ENCODE data around the gene ATG9B.
"Not testable (repeated sequence)": the region's sequence is repeated elsewhere in the genome, so short reads cannot be mapped to it uniquely, and the experiment has no call there.

ATG9B gene

DNA sequence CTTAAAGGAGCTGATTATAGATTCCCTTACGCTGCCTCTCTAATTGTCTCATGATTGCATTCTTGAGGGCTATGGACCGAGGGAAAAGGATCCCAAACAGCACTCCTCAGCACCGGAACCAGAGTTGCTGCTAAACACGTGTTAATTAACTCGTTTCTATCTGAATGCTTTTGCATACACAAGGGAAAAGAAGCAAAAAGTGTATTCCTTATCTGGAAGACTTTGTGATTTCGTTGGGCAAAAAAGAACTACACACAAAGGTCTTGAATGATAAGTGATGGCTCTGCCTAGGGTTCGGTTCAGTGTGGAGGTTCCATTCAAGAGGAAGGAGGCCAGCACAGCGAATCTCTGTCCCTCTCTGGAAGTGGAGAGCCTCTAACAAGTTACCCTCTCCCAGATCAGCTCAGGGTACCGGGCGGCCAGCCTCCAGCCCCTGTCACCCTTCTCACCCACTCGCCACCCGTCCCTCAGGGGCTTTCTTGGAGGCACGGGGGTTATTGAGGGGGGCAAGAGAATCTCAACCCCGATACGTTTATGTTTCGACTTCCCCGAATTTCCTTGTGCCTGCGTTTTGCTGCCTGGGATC, 34.6 kb upstream of the ATG9B start:
- DNase-seq = peak in 1 of 3 experiments; percentile 77

DNA sequence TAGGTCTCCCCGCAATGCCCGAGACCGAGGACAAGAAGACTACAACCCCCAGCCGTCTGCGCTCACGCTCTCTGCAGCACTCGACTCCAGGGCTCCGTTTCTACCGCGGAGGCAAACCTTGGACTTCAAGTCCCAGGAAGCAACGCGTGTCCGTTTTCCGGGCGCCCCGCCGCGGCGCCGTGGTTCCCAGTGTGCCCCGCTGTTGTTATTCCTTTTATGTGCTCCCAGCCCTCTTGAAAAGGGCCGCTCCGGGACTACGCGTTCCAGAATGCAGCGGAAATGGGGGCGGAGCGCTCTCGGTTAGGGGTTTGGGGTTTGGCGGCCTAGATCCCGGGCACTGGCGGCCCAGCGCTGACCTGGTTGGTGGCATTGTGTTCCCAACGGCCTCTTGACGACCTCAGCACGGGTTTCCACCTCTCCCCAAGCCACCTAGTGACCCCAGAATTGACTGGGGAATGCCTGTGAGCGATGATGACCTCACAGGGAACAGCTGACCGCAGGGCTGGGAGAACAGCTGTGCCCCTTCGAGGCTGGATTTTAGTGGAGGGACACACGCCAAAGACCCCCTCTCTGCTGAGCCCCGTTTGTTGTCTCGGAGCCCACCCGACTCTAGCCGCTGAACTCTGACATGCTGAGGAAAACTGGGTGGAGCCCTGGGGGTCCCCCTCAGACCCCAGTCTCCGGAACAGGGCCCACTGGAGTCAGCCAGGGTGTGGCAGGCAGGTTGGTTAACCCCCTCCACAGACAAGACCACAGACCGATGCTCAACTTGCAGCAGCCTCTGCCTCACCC, 33.9 kb upstream of the ATG9B start:
- peak; percentile 99 to 100 (median 99) for DNase-seq

DNA sequence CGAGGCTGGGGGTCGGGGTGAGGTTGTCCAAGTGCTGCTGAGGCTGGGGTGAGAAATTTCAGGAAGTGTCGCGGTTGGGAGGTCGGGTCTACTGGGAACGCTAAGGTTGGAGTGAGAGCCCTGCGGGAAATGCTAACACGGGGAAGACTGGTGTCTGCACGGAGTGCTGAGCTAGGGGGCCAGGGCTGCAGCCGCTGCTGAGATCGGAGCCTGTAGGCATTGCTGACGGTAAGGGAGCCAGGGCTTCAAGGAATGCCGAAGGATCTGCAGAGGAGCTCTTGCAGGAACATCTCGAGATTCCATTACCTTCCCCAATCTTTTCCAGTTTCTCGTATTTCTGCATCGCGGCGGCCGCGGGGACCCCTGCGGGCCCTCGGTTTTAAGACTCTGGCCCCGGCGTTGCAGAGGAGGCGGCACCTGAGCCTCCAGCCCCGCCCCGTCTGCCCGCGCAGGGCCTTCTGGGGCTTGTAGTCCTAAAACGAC, 33.3 kb upstream of the ATG9B start, which contains the start of gene CDK5:
TSS of gene CDK5 (minus strand) at position 392 of the 483 bp plus-strand sequence. CDS start at position 343, 49 bp downstream.
- DNase-seq = no peak

DNA sequence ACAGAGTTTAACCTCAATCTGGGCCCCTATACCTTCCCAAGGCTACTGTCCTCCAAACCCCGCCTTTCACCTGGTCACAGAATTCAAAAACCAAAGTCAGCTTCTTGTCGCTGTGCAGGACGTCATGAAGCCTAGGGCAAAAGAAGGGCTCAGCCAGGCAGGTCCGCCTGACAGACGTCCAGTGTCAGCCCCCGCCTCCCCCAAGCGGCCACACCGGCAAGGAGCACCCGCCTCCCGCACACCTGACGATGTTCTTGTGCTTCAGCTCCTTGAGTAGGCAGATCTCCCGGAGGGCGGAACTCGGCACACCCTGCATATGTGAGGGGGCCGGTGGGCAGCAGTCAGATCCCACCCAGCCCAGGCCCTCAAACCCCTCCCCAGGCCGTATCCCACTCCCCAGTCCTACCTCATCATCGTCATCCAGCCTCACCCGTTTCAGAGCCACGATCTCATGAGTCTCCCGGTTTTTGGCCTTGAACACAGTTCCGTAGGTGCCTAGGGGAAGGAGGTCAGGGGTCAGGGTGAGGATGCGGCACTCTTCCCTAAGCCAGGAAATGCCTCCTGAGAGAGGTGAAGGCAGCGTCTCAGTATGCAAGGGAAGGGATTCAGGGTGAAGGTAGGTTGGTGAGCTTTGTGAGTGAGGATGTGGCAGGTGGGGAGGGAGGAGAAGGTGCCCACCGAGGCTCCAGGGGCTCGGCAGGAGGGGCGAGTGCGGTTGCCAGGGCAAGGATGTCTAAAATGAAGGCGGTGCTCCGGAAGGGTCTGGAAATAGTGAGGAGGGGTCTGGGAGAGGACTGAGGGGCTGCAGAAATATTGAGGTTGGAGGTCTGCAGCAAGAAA, 32.6 kb upstream of the ATG9B start:
- DNase-seq = peak in 1 of 3 experiments; percentile 41

DNA sequence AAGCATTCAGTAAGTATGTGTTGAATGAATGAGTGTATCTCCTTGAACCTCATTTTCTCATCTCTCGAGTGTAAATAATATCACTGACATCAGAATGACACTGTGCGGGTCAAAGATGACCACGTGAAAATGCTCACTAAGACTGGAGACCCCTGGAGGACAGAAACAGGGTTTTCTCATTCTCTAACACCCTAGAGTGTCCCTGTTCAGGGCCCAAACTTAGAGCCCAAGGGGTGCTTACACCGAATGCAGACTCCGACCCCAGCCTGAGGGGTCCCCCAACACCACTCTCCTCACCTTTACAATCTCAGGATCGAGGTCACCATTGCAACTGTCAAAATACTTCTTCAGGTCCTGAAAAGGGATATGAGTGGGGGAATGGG, 32.0 kb upstream of the ATG9B start:
- no peak for DNase-seq

DNA sequence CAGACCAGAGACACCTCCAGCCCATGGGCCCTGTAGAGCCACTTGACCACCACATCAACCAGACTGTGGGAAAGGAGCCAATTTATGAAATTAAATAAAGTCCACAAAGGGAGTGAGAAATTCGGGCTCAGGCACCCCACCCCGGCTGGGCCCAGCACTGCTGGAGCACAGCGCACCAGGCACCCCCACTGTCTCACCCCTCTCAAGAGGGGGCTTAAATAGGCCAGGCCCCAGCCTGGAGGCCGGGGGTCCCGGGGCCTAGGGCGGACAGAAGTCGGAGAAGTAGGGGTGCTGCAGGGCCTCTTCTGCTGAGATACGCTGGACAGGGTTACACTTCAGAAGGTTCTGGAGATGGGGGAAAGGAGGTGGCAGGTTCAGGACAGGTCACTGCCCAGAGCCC, 29.5 kb upstream of the ATG9B start:
- DNase-seq = no peak

DNA sequence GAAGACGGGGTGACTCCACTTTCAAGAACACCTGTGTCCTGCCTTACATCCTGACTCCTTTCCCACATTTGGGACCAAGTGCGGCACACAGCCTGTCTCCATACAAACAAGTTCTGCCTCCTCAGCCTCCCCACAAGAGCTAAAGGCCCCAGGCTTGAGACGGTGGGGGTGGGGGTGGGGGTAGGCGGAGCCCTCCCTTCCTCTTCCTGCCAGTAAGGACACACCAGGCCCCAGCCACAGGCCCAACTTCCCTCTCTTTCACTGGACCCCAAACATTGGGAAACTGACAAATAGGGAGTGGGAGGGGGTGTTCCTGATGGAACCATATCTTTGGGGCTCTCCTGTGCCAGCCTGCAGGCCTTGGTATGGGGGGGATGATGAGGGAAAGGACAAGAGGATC, 28.8 kb upstream of the ATG9B start:
- no peak for DNase-seq

DNA sequence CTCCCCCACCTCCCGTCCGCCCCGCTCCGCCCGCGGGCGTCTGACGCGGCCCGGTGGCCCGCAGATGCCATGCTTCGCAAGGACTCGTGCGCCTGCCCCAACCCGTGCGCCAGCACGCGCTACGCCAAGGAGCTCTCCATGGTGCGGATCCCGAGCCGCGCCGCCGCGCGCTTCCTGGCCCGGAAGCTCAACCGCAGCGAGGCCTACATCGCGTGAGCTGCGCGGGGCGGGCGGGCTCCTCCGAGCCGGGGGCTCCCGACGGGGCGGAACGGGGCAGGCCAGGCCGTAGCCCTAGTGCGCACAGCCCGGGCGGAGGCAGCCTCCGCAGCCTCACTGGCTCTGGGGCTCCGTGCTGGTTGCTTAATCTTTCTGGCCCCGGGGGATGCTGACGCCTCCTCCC, 26.8 kb upstream of the ATG9B start:
- no peak for DNase-seq

DNA sequence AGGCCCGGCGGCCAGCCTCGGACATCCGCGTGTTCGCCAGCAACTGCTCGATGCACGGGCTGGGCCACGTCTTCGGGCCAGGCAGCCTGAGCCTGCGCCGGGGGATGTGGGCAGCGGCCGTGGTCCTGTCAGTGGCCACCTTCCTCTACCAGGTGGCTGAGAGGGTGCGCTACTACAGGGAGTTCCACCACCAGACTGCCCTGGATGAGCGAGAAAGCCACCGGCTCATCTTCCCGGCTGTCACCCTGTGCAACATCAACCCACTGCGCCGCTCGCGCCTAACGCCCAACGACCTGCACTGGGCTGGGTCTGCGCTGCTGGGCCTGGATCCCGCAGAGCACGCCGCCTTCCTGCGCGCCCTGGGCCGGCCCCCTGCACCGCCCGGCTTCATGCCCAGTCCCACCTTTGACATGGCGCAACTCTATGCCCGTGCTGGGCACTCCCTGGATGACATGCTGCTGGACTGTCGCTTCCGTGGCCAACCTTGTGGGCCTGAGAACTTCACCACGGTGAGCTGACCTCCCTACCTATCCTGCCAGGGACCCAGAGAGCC, 24.7 kb upstream of the ATG9B start:
- no peak for DNase-seq

DNA sequence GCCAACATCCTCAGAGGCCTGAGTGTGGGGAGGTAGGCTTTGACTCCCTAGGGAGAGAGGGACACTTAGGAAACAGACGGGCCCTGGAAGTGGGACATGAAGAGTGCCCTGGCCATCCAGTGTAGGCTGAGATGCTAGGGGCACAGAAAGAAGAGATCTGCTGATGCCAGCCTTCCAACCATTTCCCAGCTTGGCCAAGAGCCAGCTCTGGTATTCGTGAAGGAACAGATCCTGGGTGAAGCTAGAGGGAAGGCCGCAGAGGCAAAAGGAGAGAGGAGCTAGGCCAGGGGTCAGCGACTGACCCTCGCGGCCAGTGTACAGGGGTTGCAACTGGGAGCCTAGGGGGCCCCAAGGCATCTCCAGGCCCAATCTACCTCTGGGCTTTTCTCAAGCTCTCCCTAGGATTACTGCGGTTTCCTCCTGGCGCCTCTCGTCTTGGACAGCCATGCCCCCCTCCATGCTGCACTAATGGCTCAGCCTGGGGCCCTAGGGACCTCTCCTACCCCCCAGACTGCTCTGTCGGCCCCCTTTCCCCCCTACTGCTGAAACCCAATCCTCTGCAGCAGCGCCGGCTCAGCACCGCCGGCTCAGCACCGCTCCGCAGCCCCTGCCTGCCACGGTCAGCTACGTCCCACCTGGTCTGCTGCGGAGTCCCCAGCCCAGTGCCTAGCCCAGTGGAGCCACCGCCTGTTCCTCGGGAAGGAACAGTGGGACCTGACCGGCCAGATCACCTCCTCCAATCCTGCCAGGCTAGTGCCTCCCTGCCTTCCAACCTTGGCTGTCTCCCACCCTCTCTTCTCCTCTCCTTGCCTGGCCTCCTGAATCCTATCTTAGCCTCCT, 23.9 kb upstream of the ATG9B start, which contains the start of gene ASIC3:
TSS of gene ASIC3 (plus strand) at position 556 of the 840 bp plus-strand sequence. CDS start 355 bp downstream, outside the sequence.
- peak in 1 of 3 experiments; percentile 19 for DNase-seq

DNA sequence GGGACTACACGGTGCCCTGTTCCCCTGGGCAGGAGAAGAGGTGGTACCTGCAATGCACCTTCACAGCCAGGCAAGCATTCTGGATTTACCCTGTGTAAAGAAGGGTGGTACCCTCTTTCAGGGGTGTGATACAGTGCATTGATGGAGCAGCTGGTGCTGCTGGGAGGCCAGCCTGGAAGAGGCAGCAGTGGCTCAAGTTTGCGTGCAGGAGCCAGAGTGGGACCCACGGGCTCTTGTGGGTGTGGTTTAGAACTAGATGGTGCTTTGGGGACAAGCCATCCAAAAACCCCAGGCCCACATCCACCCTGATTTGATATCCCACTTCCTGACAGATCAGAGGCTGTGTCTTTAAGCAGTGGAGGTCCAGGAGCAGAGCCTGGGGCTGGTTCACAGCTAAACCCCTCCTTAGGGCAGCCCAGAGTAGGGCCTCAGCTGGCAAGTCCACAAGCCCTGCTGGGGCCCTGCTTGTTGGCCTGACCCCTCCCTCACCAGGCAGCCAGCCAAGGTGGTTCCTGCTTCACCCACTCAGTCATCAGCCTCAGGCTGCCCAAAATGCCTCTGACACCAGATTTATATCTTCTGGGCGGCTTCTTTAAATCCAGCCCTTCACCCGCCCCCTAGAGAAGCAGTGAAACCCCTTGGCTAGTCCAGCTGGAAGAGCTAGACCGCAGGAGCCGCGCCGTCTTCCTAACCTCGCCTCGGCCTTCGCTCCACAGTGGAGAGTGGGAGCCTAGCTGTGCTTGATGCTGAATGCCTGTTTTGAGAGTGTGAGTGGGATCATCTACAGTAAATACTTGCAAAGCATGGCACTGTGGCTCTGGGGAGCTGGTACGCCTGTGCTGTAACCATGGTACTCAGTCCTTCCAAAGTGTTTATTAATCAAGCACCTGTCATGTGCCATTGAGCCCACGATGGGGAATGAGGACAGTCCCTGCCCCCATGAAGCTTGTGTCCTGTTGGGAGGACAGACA, 22.6 kb upstream of the ATG9B start:
- DNase-seq = peak; percentile 18 to 83 (median 56)

DNA sequence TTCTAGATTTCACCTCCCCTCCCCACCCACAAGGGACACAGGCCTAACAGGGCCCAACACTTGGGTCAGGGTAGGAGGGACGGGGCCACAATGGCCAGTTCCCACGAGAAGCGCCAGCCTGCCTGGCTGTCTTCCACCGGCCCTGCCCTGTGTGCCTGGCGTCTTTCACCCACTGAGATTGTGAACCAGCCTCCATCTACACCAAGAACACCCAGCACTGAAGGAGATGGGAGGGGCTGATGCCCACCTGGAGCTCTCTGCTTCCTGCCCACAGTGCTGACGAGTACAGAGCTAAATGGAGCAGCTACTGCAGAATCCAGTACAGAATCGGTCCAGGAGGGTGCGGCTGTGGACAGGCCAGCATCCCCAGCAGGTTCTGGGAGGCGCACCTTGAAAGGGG, 21.7 kb upstream of the ATG9B start:
- DNase-seq = no peak

DNA sequence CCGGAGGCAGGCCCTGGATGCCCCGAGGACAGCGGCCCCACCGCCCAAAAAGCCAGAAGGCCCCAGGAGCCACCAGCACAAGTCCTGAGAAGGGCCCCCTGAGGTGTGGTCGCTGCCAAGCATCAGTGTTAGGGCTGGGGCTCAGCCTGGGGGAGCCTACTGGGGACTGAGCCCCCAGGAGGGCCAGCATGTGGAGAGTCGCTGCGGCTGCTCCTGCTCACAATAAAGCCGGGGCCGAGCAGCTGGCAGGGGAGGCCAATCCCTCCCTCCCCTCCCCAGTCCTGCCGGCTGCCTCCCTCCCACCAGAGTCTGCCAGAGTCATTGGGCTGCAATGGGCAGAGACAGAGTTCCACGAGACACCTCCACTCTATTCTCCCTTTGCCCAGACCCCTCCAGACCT, 21.0 kb upstream of the ATG9B start:
- DNase-seq = no peak

DNA sequence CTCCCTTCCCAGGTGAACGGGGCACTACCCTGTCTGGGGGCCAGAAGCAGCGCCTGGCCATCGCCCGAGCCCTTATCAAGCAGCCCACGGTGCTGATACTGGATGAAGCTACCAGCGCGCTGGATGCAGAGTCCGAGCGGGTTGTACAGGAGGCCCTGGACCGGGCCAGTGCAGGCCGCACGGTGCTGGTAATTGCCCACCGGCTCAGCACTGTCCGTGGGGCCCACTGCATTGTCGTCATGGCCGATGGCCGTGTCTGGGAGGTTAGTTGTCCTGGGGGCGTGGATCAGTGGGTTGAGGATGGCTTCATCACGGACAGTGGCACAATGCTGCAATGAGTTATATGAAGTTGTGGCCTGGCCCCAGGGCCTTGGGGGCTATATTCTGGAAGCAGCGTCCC, 19.7 kb upstream of the ATG9B start:
- DNase-seq = no peak

DNA sequence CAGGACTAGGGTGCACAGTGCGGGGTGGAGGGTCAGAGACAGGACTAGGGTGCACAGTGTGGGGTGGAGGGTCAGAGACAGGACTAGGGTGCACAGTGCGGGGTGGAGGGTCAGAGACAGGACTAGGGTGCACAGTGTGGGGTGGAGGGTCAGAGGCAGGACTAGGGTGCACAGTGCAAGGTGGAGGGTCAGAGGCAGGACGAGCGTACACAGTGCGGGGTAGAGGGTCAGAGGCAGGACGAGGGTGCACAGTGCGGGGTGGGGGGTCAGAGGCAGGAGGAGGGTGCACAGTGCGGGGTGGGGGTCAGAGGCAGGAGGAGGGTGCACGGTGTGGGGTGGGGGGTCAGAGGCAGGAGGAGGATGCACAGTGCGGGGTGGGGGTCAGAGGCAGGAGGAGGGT, 19.2 kb upstream of the ATG9B start:
- DNase-seq = not testable (repeated sequence)

DNA sequence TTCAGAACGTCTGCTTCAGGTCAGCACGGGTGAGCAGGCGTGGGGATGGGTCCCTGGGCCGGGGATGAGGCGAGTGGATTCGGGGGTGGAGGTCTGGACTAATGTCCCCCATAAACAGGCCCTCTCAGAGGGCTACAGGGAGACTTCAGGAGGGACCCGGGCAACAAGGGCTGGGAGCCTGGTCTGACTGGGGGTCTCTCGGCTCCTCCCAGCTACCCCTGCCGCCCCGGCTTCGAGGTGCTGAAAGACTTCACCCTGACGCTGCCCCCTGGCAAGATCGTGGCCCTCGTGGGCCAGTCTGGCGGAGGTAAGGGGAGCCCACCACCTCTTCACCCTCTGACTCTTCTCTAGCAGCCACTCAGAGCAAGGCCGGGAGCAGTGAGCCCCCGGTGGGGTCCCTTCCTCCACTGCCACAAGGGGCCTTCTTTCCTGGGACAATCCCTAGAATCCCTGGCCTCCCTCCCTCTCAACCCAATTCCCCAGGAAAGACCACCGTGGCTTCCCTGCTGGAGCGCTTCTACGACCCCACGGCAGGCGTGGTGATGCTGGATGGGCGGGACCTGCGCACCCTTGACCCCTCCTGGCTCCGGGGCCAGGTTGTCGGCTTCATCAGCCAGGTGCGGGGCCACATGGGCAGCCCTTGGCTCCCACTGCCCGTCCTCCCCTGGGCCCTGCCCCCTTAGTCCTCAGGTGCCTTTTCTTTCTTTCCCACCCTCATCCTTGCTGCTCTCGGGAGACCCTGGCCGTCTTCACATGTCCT, 16.5 kb upstream of the ATG9B start:
- no peak for DNase-seq

DNA sequence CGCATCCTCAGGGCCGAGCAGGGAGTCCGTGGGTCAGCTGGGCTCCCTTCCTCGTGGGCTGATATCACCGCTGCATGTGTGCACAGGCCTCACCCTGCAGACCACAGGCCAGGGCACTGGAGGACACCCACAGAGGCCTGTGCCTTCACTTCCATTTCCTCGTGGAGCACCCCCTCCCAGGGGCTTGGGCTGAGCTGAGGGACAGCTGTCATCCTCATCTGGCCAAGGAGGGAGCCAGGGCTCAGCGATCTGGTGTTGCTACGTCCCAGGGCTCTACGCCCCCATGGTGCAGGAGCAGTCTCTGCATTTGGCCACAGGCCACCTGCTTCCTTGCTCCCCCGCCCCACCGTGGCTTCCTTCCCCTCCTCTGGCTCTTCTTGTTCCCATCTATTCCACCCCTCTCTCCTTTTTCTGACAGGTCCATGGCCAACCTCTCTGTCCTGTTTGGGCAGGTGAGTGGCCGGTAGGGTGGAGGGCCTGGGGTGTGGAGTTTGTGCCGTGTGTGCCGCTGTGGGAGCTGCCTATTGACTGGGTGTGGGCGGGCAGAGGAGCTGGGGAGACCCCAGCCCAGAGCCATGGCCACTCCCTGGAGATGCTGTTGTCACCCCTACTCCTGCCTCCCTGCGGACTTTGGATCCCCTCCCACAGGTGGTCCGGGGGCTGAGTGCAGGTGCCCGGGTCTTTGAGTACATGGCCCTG, 15.7 kb upstream of the ATG9B start:
- no peak for DNase-seq

DNA sequence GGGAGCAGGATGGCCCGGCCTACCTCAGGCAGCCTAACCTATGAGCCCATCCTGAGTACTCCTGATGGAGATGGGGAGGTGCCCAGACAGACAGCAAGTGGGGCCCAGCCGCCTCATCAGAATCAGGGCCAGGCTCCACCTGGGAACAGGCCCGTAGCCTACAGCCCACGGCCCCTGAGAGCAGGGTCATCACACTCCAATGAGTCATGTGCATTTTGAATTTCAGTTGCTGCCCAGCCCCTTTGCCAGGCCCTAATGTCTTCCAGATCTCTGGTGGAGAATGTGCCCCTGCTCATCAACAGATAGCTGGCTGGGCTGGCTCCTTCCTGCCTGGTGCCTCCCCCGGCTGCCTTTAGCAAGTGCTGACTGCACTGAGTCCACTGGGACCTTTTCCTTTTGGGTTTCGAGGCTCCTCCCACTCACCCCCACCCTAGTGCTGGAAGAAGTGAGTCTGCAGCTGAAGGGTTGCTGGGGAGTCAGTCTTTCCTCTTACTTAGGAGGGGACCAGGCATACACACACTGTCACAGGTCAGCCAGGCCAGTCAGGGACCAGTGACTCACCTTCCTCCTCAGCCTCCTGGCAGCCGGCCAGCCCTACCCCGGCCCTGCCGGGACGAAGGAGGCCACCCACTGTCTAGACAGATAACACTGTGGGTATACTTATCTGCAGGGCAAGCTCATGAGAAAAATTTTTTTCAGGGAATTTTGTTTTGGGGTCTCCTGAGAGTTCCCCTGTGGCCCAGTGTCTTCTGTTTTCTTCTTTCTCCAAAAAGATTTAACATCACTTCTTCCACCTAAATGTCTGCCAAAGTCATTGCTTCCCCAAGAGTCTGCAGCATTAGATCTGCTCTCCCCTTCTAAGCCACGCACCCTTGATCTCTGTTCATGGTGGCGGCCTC, 14.9 kb upstream of the ATG9B start:
- DNase-seq = peak in 1 of 3 experiments; percentile 27

Data from NCI-H1417 (cell line).